IPS-20b (cell line): Measurements from ENCODE around the gene MTHFD1L.

Experiments used
- H3K27ac ChIP-seq: one replicate; pipeline ENCODE4 v1.5.1; 2013; ENCODE audit warnings: low read length
- H3K27me3 ChIP-seq: 2 replicates; pipeline ENCODE4 v1.6.1; 2013; ENCODE audit warnings: mild to moderate bottlenecking, low read length, inconsistent platforms; ENCODE audit not compliant: insufficient read depth
- H3K36me3 ChIP-seq: 2 replicates; pipeline ENCODE4 v1.6.1; 2013; ENCODE audit warnings: low read depth, mild to moderate bottlenecking, inconsistent platforms, low read length, moderate library complexity; ENCODE audit not compliant: insufficient read depth
- H3K4me1 ChIP-seq: 2 replicates; pipeline ENCODE4 v1.6.1; 2013; ENCODE audit warnings: mild to moderate bottlenecking, control low read depth, inconsistent platforms, low read length, moderate library complexity; ENCODE audit not compliant: insufficient read depth
- H3K4me3 ChIP-seq: 2 replicates; pipeline ENCODE4 v1.5.1; 2013; ENCODE audit warnings: mild to moderate bottlenecking, low read length, inconsistent platforms
- H3K9ac ChIP-seq: 2 replicates; pipeline ENCODE4 v1.6.1; 2013; ENCODE audit warnings: low read depth, mild to moderate bottlenecking, inconsistent platforms, low read length, moderate library complexity
- H3K9me3 ChIP-seq: 2 replicates; pipeline ENCODE4 v1.6.1; 2013; ENCODE audit warnings: mild to moderate bottlenecking, low read depth, low read length, inconsistent platforms; ENCODE audit not compliant: insufficient read depth

Gene MTHFD1L

GRCh38 chr6:150979826-150980350 lies 114.4 kb downstream of the MTHFD1L start:
- H3K4me3 ChIP-seq, result no peak overlapping the region
- H3K9me3 ChIP-seq, result no peaks in the 10 kb centered on the region
- no peak overlapping the region for H3K9ac ChIP-seq
- no peak overlapping the region for H3K27ac ChIP-seq
- no peaks in the 10 kb centered on the region for H3K4me1 ChIP-seq
- no peaks in the 10 kb centered on the region for H3K27me3 ChIP-seq
- peaks cover 36% of the 10 kb centered on the region for H3K36me3 ChIP-seq

GRCh38 chr6:150981095-150981494 lies 115.6 kb downstream of the MTHFD1L start:
- Histone ChIP-seq H3K4me1 (no peaks in the 10 kb centered on the region), H3K27me3 (no peaks in the 10 kb centered on the region), H3K9ac (no peak overlapping the region), H3K9me3 (no peaks in the 10 kb centered on the region), H3K27ac (no peak overlapping the region), H3K36me3 (peaks cover 33% of the 10 kb centered on the region), H3K4me3 (no peak overlapping the region)

DNA sequence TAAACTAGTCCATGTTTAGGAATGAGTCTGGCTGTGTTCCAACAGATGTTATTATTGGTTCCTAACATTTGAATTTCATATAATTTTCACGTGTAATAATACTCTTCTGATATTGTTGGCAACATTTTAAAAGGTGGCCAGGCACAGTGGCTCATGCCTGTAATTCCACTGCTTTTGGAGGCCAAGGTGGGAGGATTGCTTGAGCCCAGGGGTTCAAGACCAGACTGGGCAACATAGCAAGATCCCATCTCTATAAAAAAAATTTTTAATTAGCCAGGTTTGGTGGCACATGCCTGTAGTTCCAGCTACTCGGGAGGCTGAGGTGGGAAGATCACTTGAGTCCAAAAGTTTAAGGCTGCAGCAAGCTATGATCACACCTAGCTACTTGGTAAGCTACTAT lies 116.2 kb downstream of the MTHFD1L start:
- Histone ChIP-seq H3K9me3 (no peaks in the 10 kb centered on the region), H3K4me1 (no peaks in the 10 kb centered on the region), H3K27me3 (no peaks in the 10 kb centered on the region), H3K36me3 (peaks cover 29% of the 10 kb centered on the region), H3K27ac (no peak overlapping the region), H3K9ac (no peak overlapping the region), H3K4me3 (no peak overlapping the region)

- Histone ChIP-seq H3K4me1 (peaks cover 3% of the 10 kb centered on the region; the same call in 1 of the 2 replicates), H3K27me3 (no peaks in the 10 kb centered on the region), H3K9me3 (no peaks in the 10 kb centered on the region), H3K36me3 (peaks cover 21% of the 10 kb centered on the region), H3K27ac (no peak overlapping the region), H3K4me3 (no peak overlapping the region), H3K9ac (no peak overlapping the region)
Observed at GRCh38 chr6:150987371-150987828, 121.9 kb downstream of the MTHFD1L start.

DNA sequence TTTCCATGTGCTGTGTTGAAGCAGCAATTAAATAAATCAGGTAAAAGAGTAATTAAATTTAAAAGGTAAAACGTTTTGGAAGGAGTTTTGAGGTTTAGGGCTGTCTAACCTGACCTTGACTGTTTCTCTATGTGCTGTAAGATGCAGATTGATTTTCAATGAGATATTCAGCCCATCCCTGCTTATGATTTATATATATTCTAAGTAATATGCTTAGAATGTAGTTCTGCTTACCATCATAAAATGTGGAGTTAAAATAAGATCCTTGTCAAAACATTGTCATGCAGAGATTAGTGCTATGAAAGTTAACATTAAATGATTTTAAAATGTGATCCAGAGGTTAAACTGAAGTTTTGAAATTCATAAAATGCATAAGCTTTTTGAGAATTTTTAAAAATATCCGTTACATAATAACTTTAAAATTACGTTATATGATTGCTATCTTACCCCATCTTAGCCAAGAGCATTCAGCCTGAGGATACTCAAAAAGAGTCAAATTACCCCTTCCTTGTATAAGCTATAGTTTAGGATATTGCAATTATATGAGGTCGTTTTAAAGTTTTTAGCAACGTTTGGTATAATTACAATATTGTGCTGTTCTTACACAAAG lies 122.5 kb downstream of the MTHFD1L start:
- Histone ChIP-seq H3K9ac (no peak overlapping the region), H3K27me3 (no peaks in the 10 kb centered on the region), H3K9me3 (no peaks in the 10 kb centered on the region), H3K4me1 (peaks cover 4% of the 10 kb centered on the region; the same call in 1 of the 2 replicates), H3K4me3 (no peak overlapping the region), H3K36me3 (peaks cover 19% of the 10 kb centered on the region), H3K27ac (no peak overlapping the region)

DNA sequence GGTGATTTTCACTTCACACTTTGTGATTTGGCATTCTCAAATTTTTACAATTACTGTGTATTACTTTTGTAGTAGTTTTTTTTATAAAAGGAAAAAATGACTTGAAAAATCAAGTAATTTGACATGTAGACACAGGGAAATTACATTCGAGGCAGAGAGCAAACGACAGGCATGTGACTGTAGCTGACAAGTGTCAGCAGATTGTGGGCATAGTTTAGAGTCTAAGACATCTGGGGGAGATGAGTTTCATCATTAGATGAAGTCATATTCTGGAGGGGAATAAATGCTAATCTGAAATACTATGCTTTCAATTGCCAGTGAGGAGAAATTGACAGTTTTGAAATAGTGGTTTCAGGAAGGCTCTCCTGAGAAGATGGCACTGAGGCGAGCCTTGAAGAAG lies 126.0 kb downstream of the MTHFD1L start:
- Histone ChIP-seq H3K27ac (no peak overlapping the region), H3K9me3 (no peaks in the 10 kb centered on the region), H3K36me3 (peaks cover 22% of the 10 kb centered on the region), H3K4me3 (no peak overlapping the region), H3K27me3 (no peaks in the 10 kb centered on the region), H3K9ac (no peak overlapping the region), H3K4me1 (peaks cover 4% of the 10 kb centered on the region; the same call in 1 of the 2 replicates)

- peaks cover 4% of the 10 kb centered on the region; the same call in 1 of the 2 replicates for H3K4me1 ChIP-seq
- no peak overlapping the region for H3K27ac ChIP-seq
- H3K4me3 ChIP-seq, result no peak overlapping the region
- no peak overlapping the region for H3K9ac ChIP-seq
- peaks cover 29% of the 10 kb centered on the region for H3K36me3 ChIP-seq
- no peaks in the 10 kb centered on the region for H3K27me3 ChIP-seq
- H3K9me3 ChIP-seq, result no peaks in the 10 kb centered on the region
Observed at GRCh38 chr6:150992262-150992661, 126.8 kb downstream of the MTHFD1L start.

DNA sequence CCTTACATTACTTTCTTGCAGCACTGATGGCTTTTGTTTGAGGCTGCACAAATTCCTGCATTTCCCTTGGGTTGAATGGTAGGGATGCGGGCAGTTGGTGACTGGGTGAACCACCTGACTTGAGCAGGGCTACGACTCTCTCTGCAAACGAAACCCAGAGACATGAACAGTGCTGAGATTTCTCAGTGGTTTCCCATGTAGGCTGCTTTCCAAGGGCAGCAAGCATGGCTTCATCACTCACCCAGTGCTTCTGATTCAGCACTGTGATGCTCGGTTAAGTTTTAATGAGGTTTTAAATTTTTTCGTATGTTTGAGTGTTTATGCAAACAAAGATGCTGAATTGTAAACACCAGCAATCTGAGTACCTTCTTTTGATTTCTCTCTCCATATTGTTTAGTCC lies 127.2 kb downstream of the MTHFD1L start:
- Histone ChIP-seq H3K4me1 (peaks cover 4% of the 10 kb centered on the region; the same call in 1 of the 2 replicates), H3K27me3 (no peaks in the 10 kb centered on the region), H3K4me3 (no peak overlapping the region), H3K9ac (no peak overlapping the region), H3K36me3 (peaks cover 30% of the 10 kb centered on the region), H3K9me3 (no peaks in the 10 kb centered on the region), H3K27ac (no peak overlapping the region)

GRCh38 chr6:150993253-150993652 lies 127.8 kb downstream of the MTHFD1L start:
- Histone ChIP-seq H3K27me3 (no peaks in the 10 kb centered on the region), H3K9ac (no peak overlapping the region), H3K9me3 (no peaks in the 10 kb centered on the region), H3K36me3 (peaks cover 30% of the 10 kb centered on the region), H3K4me1 (peaks cover 4% of the 10 kb centered on the region; the same call in 1 of the 2 replicates), H3K4me3 (no peak overlapping the region), H3K27ac (no peak overlapping the region)

GRCh38 chr6:150994026-150994425 lies 128.5 kb downstream of the MTHFD1L start:
- no peak overlapping the region for H3K4me3 ChIP-seq
- no peaks in the 10 kb centered on the region for H3K27me3 ChIP-seq
- H3K27ac ChIP-seq, result no peak overlapping the region
- peaks cover 4% of the 10 kb centered on the region; the same call in 1 of the 2 replicates for H3K4me1 ChIP-seq
- peaks cover 30% of the 10 kb centered on the region for H3K36me3 ChIP-seq
- no peak overlapping the region for H3K9ac ChIP-seq
- H3K9me3 ChIP-seq, result no peaks in the 10 kb centered on the region

DNA sequence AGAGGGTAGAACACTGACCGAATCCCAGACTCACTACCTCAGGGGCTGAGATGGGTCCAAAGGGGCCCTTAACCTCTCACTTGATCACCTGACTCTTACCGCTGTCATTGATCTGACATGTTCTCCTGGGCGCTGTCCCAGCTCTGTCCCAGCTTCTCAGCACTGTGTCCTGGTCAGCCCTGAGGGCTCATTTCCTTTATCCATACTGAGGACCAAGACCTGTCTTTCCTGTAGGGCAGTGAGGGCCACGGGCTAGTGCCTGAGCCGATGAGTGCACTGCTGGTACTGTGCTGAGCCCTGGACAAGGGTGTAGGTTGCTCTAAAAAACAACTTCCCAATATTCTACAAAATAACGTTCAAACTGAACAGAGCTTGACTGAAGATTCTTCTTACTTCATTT lies 131.5 kb downstream of the MTHFD1L start:
- Histone ChIP-seq H3K27me3 (no peaks in the 10 kb centered on the region), H3K27ac (no peak overlapping the region), H3K9ac (no peak overlapping the region), H3K9me3 (no peaks in the 10 kb centered on the region), H3K4me3 (no peak overlapping the region), H3K36me3 (peaks cover 29% of the 10 kb centered on the region), H3K4me1 (peaks cover 13% of the 10 kb centered on the region; the same call in 1 of the 2 replicates)

- Histone ChIP-seq H3K27ac (no peak overlapping the region), H3K4me1 (peaks cover 10% of the 10 kb centered on the region; the same call in 1 of the 2 replicates), H3K27me3 (no peaks in the 10 kb centered on the region), H3K36me3 (peaks cover 18% of the 10 kb centered on the region), H3K4me3 (no peak overlapping the region), H3K9ac (no peak overlapping the region), H3K9me3 (no peaks in the 10 kb centered on the region)
Observed at GRCh38 chr6:150999107-150999506, 133.6 kb downstream of the MTHFD1L start.
